ENCODE results near the gene LILRA6. TPM values are rescaled to one million over a fixed set of nuclear protein-coding genes. Genes with fewer than 3 reads are reported as not detected.
"Not testable (repeated sequence)": the region's sequence is repeated elsewhere in the genome, so short reads cannot be mapped to it uniquely, and the experiment has no call there.

The LILRA6 gene
- polyA plus RNA-seq, 1 experiment = not detected

DNA sequence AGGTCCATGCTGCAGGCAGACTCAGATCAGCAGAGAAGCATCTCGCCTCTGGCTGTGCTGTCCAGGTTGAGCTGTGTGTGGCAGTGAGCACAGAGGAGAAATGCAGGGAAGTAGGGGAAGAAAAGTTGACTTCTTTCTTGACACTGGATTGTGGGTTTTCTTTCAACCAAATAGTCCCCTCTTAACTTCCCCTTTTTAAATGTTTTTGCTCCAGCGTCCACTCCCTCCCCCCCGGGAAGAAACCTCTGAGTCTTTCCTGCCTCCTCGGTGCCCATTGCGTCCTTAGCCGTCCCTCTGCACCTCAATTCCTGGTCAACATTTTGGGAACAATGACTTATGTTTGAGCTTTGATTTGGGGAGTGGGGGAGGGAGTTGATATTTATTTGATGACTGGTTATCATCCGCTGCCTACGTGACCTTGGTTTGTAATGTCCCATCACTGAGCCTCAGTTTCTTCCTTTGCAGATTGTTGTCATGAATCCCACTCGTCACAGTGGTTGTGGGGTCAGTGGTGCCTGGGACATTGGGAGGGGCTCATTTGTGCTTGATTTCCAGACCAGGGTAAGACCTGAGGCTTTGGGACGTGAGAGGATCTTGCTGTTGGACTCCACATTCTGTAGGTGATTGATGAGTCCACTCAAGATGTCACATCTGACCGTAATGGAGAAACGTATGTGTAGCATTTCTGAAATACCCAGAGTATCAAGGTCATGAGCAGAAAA, 38.6 kb upstream of the LILRA6 start, which contains the start of gene LILRB2:
TSS of gene LILRB2 (minus strand) at position 104 of the 722 bp plus-strand sequence. CDS start 614 bp downstream, outside the sequence.
- H3K9me3 ChIP-seq (ENCODE audit: control insufficient read depth, insufficient read depth, low read length) = peaks cover 3% of the 10 kb centered on the region; the same call in 1 of the 2 replicates
- TF ChIP-seq, protein P1, sequence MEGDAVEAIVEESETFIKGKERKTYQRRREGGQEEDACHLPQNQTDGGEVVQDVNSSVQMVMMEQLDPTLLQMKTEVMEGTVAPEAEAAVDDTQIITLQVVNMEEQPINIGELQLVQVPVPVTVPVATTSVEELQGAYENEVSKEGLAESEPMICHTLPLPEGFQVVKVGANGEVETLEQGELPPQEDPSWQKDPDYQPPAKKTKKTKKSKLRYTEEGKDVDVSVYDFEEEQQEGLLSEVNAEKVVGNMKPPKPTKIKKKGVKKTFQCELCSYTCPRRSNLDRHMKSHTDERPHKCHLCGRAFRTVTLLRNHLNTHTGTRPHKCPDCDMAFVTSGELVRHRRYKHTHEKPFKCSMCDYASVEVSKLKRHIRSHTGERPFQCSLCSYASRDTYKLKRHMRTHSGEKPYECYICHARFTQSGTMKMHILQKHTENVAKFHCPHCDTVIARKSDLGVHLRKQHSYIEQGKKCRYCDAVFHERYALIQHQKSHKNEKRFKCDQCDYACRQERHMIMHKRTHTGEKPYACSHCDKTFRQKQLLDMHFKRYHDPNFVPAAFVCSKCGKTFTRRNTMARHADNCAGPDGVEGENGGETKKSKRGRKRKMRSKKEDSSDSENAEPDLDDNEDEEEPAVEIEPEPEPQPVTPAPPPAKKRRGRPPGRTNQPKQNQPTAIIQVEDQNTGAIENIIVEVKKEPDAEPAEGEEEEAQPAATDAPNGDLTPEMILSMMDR (IDR thresholded peaks at IDR 0.05; ENCODE audit: low read depth, low read length) = no peak
- peaks cover 5% of the 10 kb centered on the region for H3K27me3 ChIP-seq (ENCODE audit: control insufficient read depth, insufficient read depth, low read length)
- H3K27ac ChIP-seq (ENCODE audit: low read depth, low read length) = no peak within 1 kb of the TSS
- no peak within 1 kb of the TSS for H3K4me3 ChIP-seq (ENCODE audit: low read depth, low read length)
- DNase-seq (ENCODE audit: low read depth, low spot score) = no peak
- ChIA-PET CTCF (interaction anchor here (0.7 kb wide), 1 partner anchor 350 kb away, joined by 3 read pairs; no protein-coding TSS in a partner anchor), POLR2A (no interaction called here)

DNA sequence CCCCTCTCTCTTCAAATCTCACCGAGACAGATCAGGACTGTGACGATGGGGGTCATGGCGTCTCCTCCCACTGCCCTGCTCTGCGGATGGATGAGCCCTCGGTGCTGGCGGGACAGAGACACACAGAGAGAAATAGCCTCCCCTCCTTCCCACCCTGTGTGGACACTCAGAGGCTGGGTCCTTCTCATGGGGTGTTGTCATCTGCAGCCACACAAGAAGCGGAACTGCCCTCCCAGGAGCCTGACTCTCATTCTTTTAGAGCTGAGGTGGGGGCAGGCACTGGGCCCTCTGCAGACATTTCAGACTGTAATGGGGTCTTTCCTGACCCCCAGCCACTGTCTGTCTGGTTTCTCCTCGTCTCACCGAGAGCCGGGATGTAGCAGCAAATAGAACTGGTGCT, 37.9 kb upstream of the LILRA6 start:
- H3K9me3 ChIP-seq (ENCODE audit: control insufficient read depth, insufficient read depth, low read length); POLR2A ChIA-PET; H3K27me3 ChIP-seq (ENCODE audit: control insufficient read depth, insufficient read depth, low read length); CTCF ChIA-PET; H3K4me3 ChIP-seq (ENCODE audit: low read depth, low read length); DNase-seq (ENCODE audit: low read depth, low spot score); H3K27ac ChIP-seq (ENCODE audit: low read depth, low read length): not testable (repeated sequence)

GRCh38 chr19:54280025-54280424, 37.4 kb upstream of the LILRA6 start:
- DNase-seq (ENCODE audit: low read depth, low spot score); POLR2A ChIA-PET; H3K9me3 ChIP-seq (ENCODE audit: control insufficient read depth, insufficient read depth, low read length); H3K27me3 ChIP-seq (ENCODE audit: control insufficient read depth, insufficient read depth, low read length); H3K4me3 ChIP-seq (ENCODE audit: low read depth, low read length); H3K27ac ChIP-seq (ENCODE audit: low read depth, low read length); CTCF ChIA-PET: not testable (repeated sequence)

GRCh38 chr19:54279406-54279962, 36.9 kb upstream of the LILRA6 start:
- Histone ChIP-seq H3K27ac (ENCODE audit: low read depth, low read length) (no peak overlapping the region), H3K9me3 (ENCODE audit: control insufficient read depth, insufficient read depth, low read length) (no peaks in the 10 kb centered on the region), H3K4me3 (ENCODE audit: low read depth, low read length) (no peak overlapping the region), H3K27me3 (ENCODE audit: control insufficient read depth, insufficient read depth, low read length) (peaks cover 5% of the 10 kb centered on the region)
- POLR2A ChIA-PET = no interaction called here
- TF ChIP-seq, protein P1 (IDR thresholded peaks at IDR 0.05; ENCODE audit: low read depth, low read length) = no peak
- CTCF ChIA-PET = no interaction called here
- no peak for DNase-seq (ENCODE audit: low read depth, low spot score)

DNA sequence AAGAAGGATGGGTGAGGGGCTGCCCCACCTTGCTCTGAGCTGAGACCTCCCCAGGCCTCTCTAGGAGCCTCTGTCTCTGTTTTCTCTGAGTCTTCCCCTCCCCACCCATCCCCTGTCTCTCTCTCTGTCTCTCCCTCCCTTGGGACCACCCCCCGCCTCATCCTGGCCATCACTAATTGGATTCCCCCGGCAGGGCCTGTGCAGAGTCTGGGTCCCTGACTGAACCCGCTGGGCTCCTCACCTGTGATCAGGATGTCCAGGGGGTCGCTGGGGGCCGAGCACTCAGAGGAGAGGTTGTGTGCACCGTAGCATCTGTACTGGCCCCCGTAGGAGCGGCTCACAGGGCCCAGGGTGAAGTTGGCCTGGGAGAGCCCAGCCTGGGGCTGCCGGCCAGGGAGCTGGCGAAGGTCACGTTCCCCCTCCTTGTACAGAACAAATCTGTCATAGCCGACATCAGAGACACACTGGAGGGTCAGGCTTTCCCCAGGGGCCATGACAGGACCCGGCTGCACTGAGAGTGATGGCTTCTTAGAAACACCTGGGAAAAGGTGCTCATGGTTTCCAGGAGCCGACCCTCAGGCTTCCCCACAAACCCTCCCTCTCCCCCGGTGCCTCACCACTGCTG, 36.1 kb upstream of the LILRA6 start:
- CTCF ChIA-PET; POLR2A ChIA-PET; H3K27ac ChIP-seq (ENCODE audit: low read depth, low read length); H3K27me3 ChIP-seq (ENCODE audit: control insufficient read depth, insufficient read depth, low read length); H3K9me3 ChIP-seq (ENCODE audit: control insufficient read depth, insufficient read depth, low read length); DNase-seq (ENCODE audit: low read depth, low spot score); H3K4me3 ChIP-seq (ENCODE audit: low read depth, low read length): not testable (repeated sequence)

DNA sequence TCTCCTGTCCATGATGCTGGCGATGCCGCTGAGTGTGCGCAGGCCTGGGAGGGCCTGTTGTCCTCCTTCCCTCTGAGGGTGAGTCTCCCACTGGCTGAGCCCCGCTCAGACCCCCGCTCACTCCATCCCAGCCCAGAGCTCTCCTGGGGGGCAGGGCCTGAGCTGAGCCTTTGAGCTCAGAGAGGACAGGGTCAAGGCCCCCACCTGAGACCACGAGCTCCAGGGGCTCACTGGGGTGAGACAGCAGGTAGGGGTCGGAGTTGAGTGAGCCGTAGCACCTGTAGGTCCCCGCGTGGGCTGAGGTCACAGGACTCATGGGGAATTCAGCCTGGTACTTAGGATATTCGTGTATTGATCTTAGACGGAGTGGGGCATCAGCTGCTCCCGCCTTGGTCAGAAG, 35.5 kb upstream of the LILRA6 start:
- H3K4me3 ChIP-seq (ENCODE audit: low read depth, low read length); H3K9me3 ChIP-seq (ENCODE audit: control insufficient read depth, insufficient read depth, low read length); CTCF ChIA-PET; H3K27ac ChIP-seq (ENCODE audit: low read depth, low read length); POLR2A ChIA-PET; H3K27me3 ChIP-seq (ENCODE audit: control insufficient read depth, insufficient read depth, low read length); DNase-seq (ENCODE audit: low read depth, low spot score): not testable (repeated sequence)

DNA sequence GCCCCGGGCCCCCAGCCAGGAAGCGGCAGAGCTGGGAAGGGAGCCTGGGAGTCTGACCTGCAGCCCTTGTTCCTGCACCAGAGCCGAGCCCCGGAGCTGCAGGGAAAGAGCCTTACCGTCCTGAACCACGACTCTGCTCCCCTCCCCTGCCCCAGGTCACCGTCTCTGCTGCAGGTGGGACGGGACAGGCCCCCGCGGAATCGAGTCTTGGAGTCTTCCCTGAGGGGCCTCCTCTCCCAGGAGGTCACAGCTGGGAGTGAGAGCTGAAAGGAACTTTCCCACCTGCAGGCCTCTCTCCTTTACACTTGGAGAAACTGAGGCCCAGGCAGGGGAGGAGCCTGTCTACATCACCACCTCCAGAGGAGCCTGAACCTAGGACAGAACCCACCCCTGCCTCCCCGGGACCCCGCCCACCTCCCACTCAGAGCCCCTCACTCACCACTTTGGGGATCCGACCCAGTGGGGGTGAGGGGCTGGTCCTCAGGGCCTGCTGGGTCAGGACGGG, 34.6 kb upstream of the LILRA6 start:
- POLR2A ChIA-PET; H3K4me3 ChIP-seq (ENCODE audit: low read depth, low read length); H3K27ac ChIP-seq (ENCODE audit: low read depth, low read length); H3K9me3 ChIP-seq (ENCODE audit: control insufficient read depth, insufficient read depth, low read length); CTCF ChIA-PET; DNase-seq (ENCODE audit: low read depth, low spot score); H3K27me3 ChIP-seq (ENCODE audit: control insufficient read depth, insufficient read depth, low read length): not testable (repeated sequence)

Data from AG04450 (cell line).